Activated CD8-positive, alpha-beta T cell treated with anti-CD3 and anti-CD28 coated beads for 36 hours (primary cell): ENCODE results near the gene ATG9A. TPM values are rescaled to one million over a fixed set of nuclear protein-coding genes. Genes with fewer than 3 reads are reported as not detected.

Experiments used
- ATAC-seq: fragments of 200-7000 bp; cut with Tn5 transposase; one replicate; pipeline ENCODE4 v1.10.0; 2021; ENCODE audit warnings: mild to moderate bottlenecking, moderate library complexity
- CTCF ChIA-PET: fragments of 350-600 bp; sonication (Branson Sonifier 250); formaldehyde crosslinking; loops from one replicate; lab custom pipeline; 2021; ENCODE audit warnings: antibody characterized with exemption; lab: Charles Lee
- POLR2A ChIA-PET: fragments of 350-600 bp; sonication (Branson Sonifier 250); formaldehyde crosslinking; loops from one replicate; lab custom pipeline; 2021; ENCODE audit warnings: antibody characterized with exemption; lab: Charles Lee
- DNase-seq: peaks from one replicate; pipeline ENCODE4 v3.0.0-alpha.2; 2020
- H3K27ac Mint-ChIP-seq: one replicate; pipeline ENCODE4 v1.8.0; 2021; ENCODE audit warnings: mild to moderate bottlenecking, mixed read lengths
- H3K27me3 Mint-ChIP-seq: one replicate; pipeline ENCODE4 v1.8.0; 2021; ENCODE audit warnings: mixed read lengths
- H3K36me3 Mint-ChIP-seq: one replicate; pipeline ENCODE4 v1.8.0; 2021; ENCODE audit warnings: low read depth, mixed read lengths
- H3K4me1 Mint-ChIP-seq: one replicate; pipeline ENCODE4 v1.8.0; 2021; ENCODE audit warnings: low read depth, mixed read lengths
- H3K4me3 Mint-ChIP-seq: one replicate; pipeline ENCODE4 v1.8.0; 2021; ENCODE audit warnings: mild to moderate bottlenecking, moderate library complexity, mixed read lengths
- H3K9me3 Mint-ChIP-seq: one replicate; pipeline ENCODE4 v1.8.0; 2021; ENCODE audit warnings: mixed read lengths
- intact Hi-C: fragments of 100-400 bp; cut with micrococcal nuclease; formaldehyde crosslinking; loops from one replicate; pipeline ENCODE4 v1.10.0; 2022
- total RNA-seq, 2 experiments: library from RNA; stranded (reverse); gene quantifications; one replicate each; pipeline ENCODE4 v1.2.3, GENCODE V29; 2021
- TF ChIP-seq, protein P1 (sequence below): fragments of 200-600 bp; IDR thresholded peaks from one replicate; pipeline ENCODE4 v1.8.0; 2022; ENCODE audit warnings: antibody characterized with exemption, mild to moderate bottlenecking

Gene ATG9A
- total RNA-seq, 2 experiments from 2014 or later, result 54.8 to 58.7 TPM

DNA sequence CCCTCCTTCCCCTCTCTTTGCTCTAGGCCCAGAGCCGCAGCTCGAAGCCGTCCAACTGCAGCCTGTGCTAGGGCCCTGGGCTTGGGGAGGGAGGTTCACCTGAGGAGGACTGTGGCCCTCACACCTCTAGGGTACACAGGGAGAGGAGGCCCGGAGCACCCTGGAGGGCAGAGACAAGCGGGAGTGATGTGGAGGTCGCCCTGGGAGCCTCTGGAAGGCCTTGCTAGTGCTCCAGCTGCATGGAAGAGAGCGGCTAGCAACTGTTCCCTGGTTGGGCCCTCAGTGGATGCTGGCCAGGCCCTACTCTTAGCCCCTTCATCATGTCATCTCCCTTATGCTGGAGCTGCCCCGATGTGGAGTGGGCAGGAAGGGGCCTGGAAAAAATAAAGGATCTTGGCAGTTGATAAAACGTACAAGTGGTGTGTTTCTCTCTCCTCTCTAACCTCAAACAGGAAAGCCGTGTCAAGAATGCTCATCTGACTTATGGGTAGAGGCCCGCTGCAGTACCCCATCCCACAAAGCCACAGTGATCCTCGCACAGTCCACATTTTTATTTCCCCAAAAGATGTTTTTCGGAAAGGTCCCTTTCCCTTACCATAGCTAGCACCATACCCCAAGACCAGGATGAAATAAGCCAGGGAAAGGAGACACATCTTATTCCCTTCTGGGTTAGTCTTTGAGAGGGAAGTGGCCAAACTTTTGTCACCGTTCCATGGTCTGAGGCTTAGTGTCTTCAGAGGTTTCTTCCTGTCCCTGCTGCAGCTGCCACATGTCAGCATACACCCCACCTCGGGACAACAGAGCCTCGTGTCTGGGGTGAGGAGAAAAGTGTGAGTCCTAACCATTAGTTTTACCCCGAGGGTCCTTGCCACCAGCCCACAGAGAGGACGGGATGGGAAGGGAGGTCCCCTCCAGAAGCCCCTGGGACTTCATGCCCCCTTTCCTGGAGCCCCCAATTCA is 19.9 kb downstream of the ATG9A start:
- Mint-ChIP-seq H3K4me3 (no peak overlapping the region), H3K27me3 (no peaks in the 10 kb centered on the region), H3K36me3 (peaks cover 44% of the 10 kb centered on the region), H3K9me3 (peaks cover 2% of the 10 kb centered on the region), H3K27ac (peak overlapping the region; percentile 70), H3K4me1 (peaks cover 44% of the 10 kb centered on the region)
- intact Hi-C loops, result loop anchor here (5.0 kb wide), 2 partner anchors 37 to 47 kb away; partner anchors contain the start of genes NHEJ1 and SLC23A3
- TF ChIP-seq, protein P1, sequence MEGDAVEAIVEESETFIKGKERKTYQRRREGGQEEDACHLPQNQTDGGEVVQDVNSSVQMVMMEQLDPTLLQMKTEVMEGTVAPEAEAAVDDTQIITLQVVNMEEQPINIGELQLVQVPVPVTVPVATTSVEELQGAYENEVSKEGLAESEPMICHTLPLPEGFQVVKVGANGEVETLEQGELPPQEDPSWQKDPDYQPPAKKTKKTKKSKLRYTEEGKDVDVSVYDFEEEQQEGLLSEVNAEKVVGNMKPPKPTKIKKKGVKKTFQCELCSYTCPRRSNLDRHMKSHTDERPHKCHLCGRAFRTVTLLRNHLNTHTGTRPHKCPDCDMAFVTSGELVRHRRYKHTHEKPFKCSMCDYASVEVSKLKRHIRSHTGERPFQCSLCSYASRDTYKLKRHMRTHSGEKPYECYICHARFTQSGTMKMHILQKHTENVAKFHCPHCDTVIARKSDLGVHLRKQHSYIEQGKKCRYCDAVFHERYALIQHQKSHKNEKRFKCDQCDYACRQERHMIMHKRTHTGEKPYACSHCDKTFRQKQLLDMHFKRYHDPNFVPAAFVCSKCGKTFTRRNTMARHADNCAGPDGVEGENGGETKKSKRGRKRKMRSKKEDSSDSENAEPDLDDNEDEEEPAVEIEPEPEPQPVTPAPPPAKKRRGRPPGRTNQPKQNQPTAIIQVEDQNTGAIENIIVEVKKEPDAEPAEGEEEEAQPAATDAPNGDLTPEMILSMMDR, result no peak
- ATAC-seq (no peak), DNase-seq (no peak)
- POLR2A ChIA-PET, result interaction anchor here (0.8 to 4.1 kb wide), 9 partner anchors 8 to 50 kb away, joined by 3 to 31 read pairs (median 4); partner anchors contain the start of genes ABCB6, NHEJ1 and TUBA4B
- CTCF ChIA-PET, result interaction anchor here (1.4 to 6.7 kb wide), 7 partner anchors 29 to 151 kb away, joined by 3 to 49 read pairs (median 5); partner anchors contain the start of genes CNPPD1, GLB1L, NHEJ1 and SLC23A3

DNA sequence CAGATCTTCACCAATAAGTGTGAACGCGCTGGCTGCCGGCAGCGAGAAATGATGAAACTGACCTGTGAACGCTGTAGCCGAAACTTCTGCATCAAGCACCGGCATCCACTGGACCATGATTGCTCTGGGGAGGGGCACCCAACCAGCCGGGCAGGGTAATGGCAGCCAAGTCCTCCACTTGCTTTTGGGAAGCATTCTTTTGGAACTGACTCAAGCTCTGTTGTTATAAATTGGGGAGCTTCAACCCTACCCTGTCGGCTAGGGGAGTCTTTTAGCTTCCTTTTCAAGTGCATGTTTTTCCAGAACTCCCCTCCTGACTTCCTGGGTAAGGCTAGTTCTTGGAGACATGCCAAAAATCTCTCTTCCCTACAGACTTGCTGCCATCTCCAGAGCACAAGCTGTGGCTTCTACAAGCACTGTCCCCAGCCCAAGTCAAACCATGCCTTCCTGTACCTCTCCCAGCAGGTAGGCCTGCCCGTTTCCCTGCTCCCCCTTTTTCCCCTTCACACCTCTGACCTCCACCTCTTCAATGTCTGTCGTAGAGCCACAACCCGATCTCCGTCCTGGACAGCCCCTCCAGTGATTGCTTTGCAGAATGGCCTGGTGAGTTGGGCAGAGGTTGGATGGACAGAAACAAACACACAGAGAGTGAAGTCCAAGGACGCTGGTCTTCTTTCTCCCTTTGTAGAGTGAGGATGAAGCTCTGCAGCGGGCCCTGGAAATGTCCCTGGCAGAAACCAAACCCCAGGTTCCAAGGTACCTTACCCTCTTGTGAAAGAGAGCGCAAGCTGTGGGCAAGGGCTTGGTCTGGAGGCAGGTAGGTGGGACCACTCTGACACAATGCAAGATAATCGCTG is 21.3 kb downstream of the ATG9A start:
- peak overlapping the region; percentile 80 for H3K27ac Mint-ChIP-seq
- ATAC-seq, result no peak
- TF ChIP-seq, protein P1, result no peak
- no peak for DNase-seq
- H3K9me3 Mint-ChIP-seq, result peaks cover 7% of the 10 kb centered on the region
- peak overlapping the region; percentile 90 for H3K4me3 Mint-ChIP-seq
- peaks cover 36% of the 10 kb centered on the region for H3K36me3 Mint-ChIP-seq
- CTCF ChIA-PET, result interaction anchor here (1.0 to 6.7 kb wide), 9 partner anchors 25 to 228 kb away, joined by 3 to 49 read pairs (median 4); partner anchors contain the start of genes CNPPD1, GLB1L, NHEJ1 and SLC23A3
- POLR2A ChIA-PET, result interaction anchor here (1.2 to 4.1 kb wide), 7 partner anchors 11 to 48 kb away, joined by 3 to 31 read pairs (median 5); partner anchors contain the start of genes ABCB6, CNPPD1, NHEJ1 and TUBA4B
- intact Hi-C loops, result loop anchor here (5.0 kb wide), 1 partner anchor 36 kb away; the partner anchor contains the start of gene SLC23A3
- peaks cover 44% of the 10 kb centered on the region for H3K4me1 Mint-ChIP-seq
- no peaks in the 10 kb centered on the region for H3K27me3 Mint-ChIP-seq

DNA sequence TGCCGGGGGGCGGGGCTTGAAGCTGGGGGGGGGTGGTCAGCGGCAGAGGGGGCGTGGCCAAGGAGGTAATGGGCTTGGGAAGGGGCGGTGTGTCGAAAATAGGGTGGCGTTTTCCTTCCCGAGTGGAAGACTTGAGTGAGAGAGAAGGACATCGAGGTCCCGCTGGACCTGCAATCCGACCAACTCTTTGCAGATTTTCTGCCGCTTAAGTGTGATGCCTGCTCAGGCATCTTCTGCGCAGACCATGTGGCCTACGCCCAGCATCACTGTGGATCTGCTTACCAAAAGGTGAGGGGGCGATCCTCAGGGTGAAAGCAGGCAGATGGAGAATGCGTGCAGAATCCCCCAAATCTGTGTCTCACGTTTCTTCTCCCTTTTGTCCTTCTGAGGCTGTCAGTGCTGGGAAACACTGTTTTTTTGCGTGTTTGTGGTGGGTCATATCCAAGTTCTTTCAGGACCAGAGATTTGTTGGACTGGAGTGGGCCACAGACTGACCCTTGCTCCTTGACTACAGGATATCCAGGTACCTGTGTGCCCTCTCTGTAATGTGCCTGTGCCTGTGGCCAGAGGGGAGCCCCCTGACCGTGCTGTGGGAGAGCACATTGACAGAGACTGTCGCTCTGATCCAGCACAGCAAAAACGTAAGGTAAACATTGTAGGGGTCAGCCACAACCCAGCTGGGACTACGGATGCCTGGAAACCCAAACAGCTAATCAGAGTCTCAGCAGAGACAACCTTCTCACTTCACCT is 22.1 kb downstream of the ATG9A start:
- H3K36me3 Mint-ChIP-seq, result peaks cover 31% of the 10 kb centered on the region
- no peak for DNase-seq
- ATAC-seq, result no peak
- H3K27ac Mint-ChIP-seq, result peak overlapping the region; percentile 80
- peaks cover 7% of the 10 kb centered on the region for H3K9me3 Mint-ChIP-seq
- intact Hi-C loops, result loop anchor here (5.0 kb wide), 1 partner anchor 35 kb away; the partner anchor contains the start of gene SLC23A3
- H3K4me3 Mint-ChIP-seq, result peak overlapping the region; percentile 90
- peaks cover 44% of the 10 kb centered on the region for H3K4me1 Mint-ChIP-seq
- ChIA-PET POLR2A (interaction anchor here (0.6 to 4.1 kb wide), 8 partner anchors 12 to 48 kb away, joined by 3 to 31 read pairs (median 9); partner anchors contain the start of genes ABCB6, CNPPD1, TUBA4A and TUBA4B), CTCF (interaction anchor here (0.7 to 6.7 kb wide), 13 partner anchors 23 to 227 kb away, joined by 3 to 49 read pairs (median 5); partner anchors contain the start of genes ANKZF1, ATG9A, GLB1L and NHEJ1)
- H3K27me3 Mint-ChIP-seq, result no peaks in the 10 kb centered on the region
- TF ChIP-seq, protein P1, result no peak
